ENCODE data around the gene RAB26.

DNA sequence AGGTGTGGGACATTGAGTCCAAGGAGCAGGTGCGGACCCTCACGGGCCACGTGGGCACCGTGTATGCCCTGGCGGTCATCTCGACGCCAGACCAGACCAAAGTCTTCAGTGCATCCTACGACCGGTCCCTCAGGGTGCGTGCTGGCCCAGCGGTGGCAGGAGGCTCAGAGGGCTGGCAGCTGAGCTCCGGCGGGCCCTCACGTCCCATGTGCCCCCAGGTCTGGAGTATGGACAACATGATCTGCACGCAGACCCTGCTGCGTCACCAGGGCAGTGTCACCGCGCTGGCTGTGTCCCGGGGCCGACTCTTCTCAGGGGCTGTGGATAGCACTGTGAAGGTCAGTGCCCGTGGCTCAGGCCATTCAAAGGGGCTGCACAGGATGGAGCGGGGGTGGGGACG is 27.6 kb downstream of the RAB26 start:
- TF ChIP-seq, protein P1, sequence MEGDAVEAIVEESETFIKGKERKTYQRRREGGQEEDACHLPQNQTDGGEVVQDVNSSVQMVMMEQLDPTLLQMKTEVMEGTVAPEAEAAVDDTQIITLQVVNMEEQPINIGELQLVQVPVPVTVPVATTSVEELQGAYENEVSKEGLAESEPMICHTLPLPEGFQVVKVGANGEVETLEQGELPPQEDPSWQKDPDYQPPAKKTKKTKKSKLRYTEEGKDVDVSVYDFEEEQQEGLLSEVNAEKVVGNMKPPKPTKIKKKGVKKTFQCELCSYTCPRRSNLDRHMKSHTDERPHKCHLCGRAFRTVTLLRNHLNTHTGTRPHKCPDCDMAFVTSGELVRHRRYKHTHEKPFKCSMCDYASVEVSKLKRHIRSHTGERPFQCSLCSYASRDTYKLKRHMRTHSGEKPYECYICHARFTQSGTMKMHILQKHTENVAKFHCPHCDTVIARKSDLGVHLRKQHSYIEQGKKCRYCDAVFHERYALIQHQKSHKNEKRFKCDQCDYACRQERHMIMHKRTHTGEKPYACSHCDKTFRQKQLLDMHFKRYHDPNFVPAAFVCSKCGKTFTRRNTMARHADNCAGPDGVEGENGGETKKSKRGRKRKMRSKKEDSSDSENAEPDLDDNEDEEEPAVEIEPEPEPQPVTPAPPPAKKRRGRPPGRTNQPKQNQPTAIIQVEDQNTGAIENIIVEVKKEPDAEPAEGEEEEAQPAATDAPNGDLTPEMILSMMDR (IDR thresholded peaks at IDR 0.05) = no peak
- TF ChIP-seq POLR2AphosphoS5 (IDR thresholded peaks at IDR 0.05) = no peak
